Esophagus muscularis mucosa (tissue), 4 donors: Measurements from ENCODE around the gene AMY2B. TPM values are rescaled to one million over a fixed set of nuclear protein-coding genes. Genes with fewer than 3 reads are reported as not detected.

Source experiments
- DNase-seq: peaks from one replicate; pipeline ENCODE4 v3.0.0-alpha.2; 2017; ENCODE audit errors: extremely low spot score
- H3K27ac ChIP-seq, 4 donors: fragments of 200-600 bp; sonication (generic); replicated peaks in 1 of 4; 1 replicate in 3 of 4; 2 replicates in 1 of 4; pipeline ENCODE4 v1.5.1; 2016 to 2019; ENCODE audit warnings: mild to moderate bottlenecking in 1 of 4
- H3K27me3 ChIP-seq, 4 donors: fragments of 200-600 bp; sonication (generic); one replicate each; pipeline versions ENCODE4 v1.5.1 to v1.6.0; 2016 to 2019
- H3K36me3 ChIP-seq, 4 donors: fragments of 200-600 bp; sonication (generic); one replicate each; pipeline ENCODE4 v1.5.1; 2016 to 2019
- H3K4me1 ChIP-seq, 4 donors: fragments of 200-600 bp; sonication (generic); one replicate each; pipeline ENCODE4 v1.5.1; 2016 to 2019
- H3K4me3 ChIP-seq, 4 donors: fragments of 200-600 bp; sonication (generic); 1 replicate in 2 of 4; 2 replicates in 2 of 4; pipeline ENCODE4 v1.5.1; 2016 to 2019; ENCODE audit warnings: mild to moderate bottlenecking in 4 of 4, moderate library complexity in 1 of 4
- H3K9me3 ChIP-seq, 4 donors: fragments of 200-600 bp; sonication (generic); 1 replicate in 3 of 4; 2 replicates in 1 of 4; pipeline ENCODE4 v1.5.1; 2016 to 2019
- EP300 ChIP-seq: sonication (generic); formaldehyde crosslinking; IDR thresholded peaks from one replicate; pipeline ENCODE4 v1.6.1; 2017; ENCODE audit warnings: antibody characterized with exemption
- POLR2A ChIP-seq: fragments of 450-650 bp; IDR thresholded peaks from one replicate; pipeline ENCODE4 v1.6.1; 2017; ENCODE audit warnings: antibody characterized with exemption, moderate library complexity, mild to moderate bottlenecking, low read depth
- POLR2AphosphoS5 ChIP-seq, 2 donors: sonication (generic); formaldehyde crosslinking; IDR thresholded peaks; one replicate each; pipeline ENCODE4 v1.6.1; 2017; ENCODE audit warnings: antibody characterized with exemption in 2 of 2
- WGBS: methylation state at CpG from one replicate; pipeline ENCODE4 v1.1.5; 2018; 5-methylcytosine and 5-hydroxymethylcytosine counted together
- intact Hi-C: fragments of 100-400 bp; cut with DNase I; formaldehyde crosslinking; loops from one replicate; pipeline ENCODE4 v1.15.1; 2023
- total RNA-seq, 4 donors: library from RNA; depleted of rRNA; stranded (reverse); fragments of >200 nt; gene quantifications; one replicate each; pipeline versions ENCODE4 v1.1.0 to v1.2.1, GENCODE V29; 2016
- TF ChIP-seq, protein P1 (sequence below), 3 experiments: fragments of 200-600 bp in 2 of 3; fragments of 450-650 bp in 1 of 3; sonication (generic) in 2 of 3; IDR thresholded peaks; one replicate each; pipeline ENCODE4 v1.5.1; 2017 to 2019; ENCODE audit warnings: antibody characterized with exemption in 3 of 3, mild to moderate bottlenecking in 2 of 3, moderate library complexity in 1 of 3

Gene AMY2B
- total RNA-seq, 4 donors from 2014 or later, result 34.3 to 60.2 (median 47.4) TPM

GRCh38 chr1:103529746-103530145 lies 41.6 kb upstream of the AMY2B start:
- TF ChIP-seq POLR2AphosphoS5 (IDR thresholded peaks at IDR 0.05) (no peak), EP300 (no peak), POLR2A (no peak)
- TF ChIP-seq, protein P1, sequence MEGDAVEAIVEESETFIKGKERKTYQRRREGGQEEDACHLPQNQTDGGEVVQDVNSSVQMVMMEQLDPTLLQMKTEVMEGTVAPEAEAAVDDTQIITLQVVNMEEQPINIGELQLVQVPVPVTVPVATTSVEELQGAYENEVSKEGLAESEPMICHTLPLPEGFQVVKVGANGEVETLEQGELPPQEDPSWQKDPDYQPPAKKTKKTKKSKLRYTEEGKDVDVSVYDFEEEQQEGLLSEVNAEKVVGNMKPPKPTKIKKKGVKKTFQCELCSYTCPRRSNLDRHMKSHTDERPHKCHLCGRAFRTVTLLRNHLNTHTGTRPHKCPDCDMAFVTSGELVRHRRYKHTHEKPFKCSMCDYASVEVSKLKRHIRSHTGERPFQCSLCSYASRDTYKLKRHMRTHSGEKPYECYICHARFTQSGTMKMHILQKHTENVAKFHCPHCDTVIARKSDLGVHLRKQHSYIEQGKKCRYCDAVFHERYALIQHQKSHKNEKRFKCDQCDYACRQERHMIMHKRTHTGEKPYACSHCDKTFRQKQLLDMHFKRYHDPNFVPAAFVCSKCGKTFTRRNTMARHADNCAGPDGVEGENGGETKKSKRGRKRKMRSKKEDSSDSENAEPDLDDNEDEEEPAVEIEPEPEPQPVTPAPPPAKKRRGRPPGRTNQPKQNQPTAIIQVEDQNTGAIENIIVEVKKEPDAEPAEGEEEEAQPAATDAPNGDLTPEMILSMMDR (IDR thresholded peaks at IDR 0.05), result no peak
- H3K4me3 ChIP-seq, result no peak overlapping the region
- no peak for DNase-seq
- no peaks in the 10 kb centered on the region for H3K9me3 ChIP-seq
- intact Hi-C loops, result no loop called here
- no peaks in the 10 kb centered on the region for H3K27me3 ChIP-seq
- WGBS, result 88% methylated on average over 8 of the region's 8 CpGs
- peaks cover 19 to 67% (median 57%) of the 10 kb centered on the region in 4 donors for H3K4me1 ChIP-seq
- no peak overlapping the region for H3K27ac ChIP-seq
- H3K36me3 ChIP-seq, result peaks cover 0 to 25% (median 11%) of the 10 kb centered on the region in 4 donors

- Histone ChIP-seq H3K4me3 (no peak overlapping the region), H3K4me1 (peaks cover 0 to 2% (median under 1%) of the 10 kb centered on the region in 4 donors), H3K36me3 (peaks cover 46 to 97% (median 69%) of the 10 kb centered on the region in 4 donors), H3K9me3 (no peaks in the 10 kb centered on the region), H3K27ac (no peak overlapping the region), H3K27me3 (no peaks in the 10 kb centered on the region)
- DNase-seq, result no peak
- TF ChIP-seq POLR2A (no peak), POLR2AphosphoS5 (IDR thresholded peaks at IDR 0.05) (no peak), EP300 (no peak)
- TF ChIP-seq, protein P1 (IDR thresholded peaks at IDR 0.05), result no peak
- intact Hi-C loops, result no loop called here
- 84% methylated on average over 2 of the region's 2 CpGs for WGBS
Observed at GRCh38 chr1:103538226-103538625, 33.2 kb upstream of the AMY2B start.

DNA sequence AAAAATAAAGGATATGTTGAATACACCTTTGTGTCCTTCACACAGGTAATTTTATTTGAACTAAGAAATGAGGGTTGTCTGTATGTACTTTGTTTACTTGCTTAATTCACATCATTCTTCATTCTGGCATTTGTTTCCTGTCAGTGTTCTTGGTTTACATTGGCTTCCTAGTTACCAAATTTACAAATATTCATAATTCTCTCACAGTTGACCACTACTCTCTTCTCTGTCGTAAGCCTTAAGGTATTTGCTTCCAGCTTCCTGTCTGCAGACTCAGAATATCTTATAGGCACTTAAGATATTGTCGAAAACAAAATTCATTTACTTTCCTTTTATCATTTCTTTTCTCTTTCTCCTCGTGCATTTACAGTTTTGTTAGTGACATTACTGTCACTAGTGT lies 30.0 kb upstream of the AMY2B start:
- intact Hi-C loops, result no loop called here
- Histone ChIP-seq H3K4me1 (no peaks in the 10 kb centered on the region), H3K27me3 (no peaks in the 10 kb centered on the region), H3K27ac (no peak overlapping the region), H3K4me3 (no peak overlapping the region), H3K36me3 (peaks cover 49 to 97% (median 74%) of the 10 kb centered on the region in 4 donors), H3K9me3 (no peaks in the 10 kb centered on the region)
- DNase-seq, result no peak
- WGBS, result 82% methylated on average over 3 of the region's 3 CpGs
- TF ChIP-seq POLR2A (no peak), POLR2AphosphoS5 (IDR thresholded peaks at IDR 0.05) (no peak), EP300 (no peak)
- TF ChIP-seq, protein P1 (IDR thresholded peaks at IDR 0.05), result no peak

DNA sequence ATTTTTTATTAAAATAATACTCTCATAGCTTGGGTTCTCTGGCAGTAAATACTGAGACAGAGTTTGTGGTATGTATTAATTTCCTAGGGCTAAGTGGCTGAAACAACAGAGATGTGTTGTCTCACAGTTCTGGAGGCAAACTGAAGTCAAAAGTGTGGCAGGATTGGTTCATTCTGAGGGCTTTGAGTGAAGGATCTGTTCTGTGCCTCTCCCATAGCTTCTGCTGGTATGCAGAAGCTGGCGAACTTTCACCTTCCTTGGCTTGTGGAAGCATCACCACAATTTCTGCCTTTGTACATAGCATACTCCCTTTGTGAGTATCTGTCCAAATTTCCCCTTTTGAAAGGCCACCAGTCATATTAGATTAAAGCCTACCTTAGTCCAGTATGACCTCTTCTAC lies 24.9 kb upstream of the AMY2B start:
- DNase-seq, result no peak
- Histone ChIP-seq H3K4me3 (no peak overlapping the region), H3K9me3 (no peaks in the 10 kb centered on the region), H3K36me3 (peaks cover 45 to 91% (median 75%) of the 10 kb centered on the region in 4 donors), H3K4me1 (no peaks in the 10 kb centered on the region), H3K27me3 (no peaks in the 10 kb centered on the region), H3K27ac (no peak overlapping the region)
- TF ChIP-seq POLR2AphosphoS5 (IDR thresholded peaks at IDR 0.05) (no peak), POLR2A (no peak)
- TF ChIP-seq, protein P1 (IDR thresholded peaks at IDR 0.05), result no peak
- 82% methylated on average over 1 of the region's 1 CpG for WGBS
- intact Hi-C loops, result no loop called here

DNA sequence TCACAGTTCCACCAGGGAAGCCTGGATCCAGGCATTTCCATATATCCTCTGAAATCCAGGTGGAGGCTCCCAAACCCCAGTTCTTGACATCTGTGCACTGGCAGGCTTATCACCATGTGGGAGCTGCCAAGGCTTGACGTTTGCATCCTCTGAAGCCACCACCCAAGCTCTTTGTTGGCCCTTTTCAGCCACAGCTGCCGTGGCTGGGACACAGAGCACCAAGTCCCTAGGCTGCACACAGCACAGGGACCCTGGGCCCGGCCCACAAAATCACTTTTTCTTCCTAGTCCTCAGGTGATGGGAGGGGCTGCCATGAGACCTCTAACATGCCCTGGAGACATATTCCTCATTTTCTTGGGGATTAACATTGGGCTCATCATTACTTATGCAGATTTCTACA lies 23.5 kb upstream of the AMY2B start:
- H3K27ac ChIP-seq, result no peak overlapping the region
- DNase-seq, result no peak
- H3K9me3 ChIP-seq, result no peaks in the 10 kb centered on the region
- H3K4me1 ChIP-seq, result no peaks in the 10 kb centered on the region
- WGBS, result 95% methylated on average over 3 of the region's 3 CpGs
- no peak overlapping the region for H3K4me3 ChIP-seq
- peaks cover 53 to 94% (median 77%) of the 10 kb centered on the region in 4 donors for H3K36me3 ChIP-seq
- intact Hi-C loops, result no loop called here
- no peaks in the 10 kb centered on the region for H3K27me3 ChIP-seq
- TF ChIP-seq, protein P1 (IDR thresholded peaks at IDR 0.05), result no peak
- no peak for TF ChIP-seq POLR2A
- TF ChIP-seq EP300, result no peak
- TF ChIP-seq POLR2AphosphoS5 (IDR thresholded peaks at IDR 0.05), result no peak
